ENCODE data around the gene JAZF1. TPM values are rescaled to one million over a fixed set of nuclear protein-coding genes. Genes with fewer than 3 reads are reported as not detected.

JAZF1 gene
- total RNA-seq, 1 donor from 2014 or later, result 2.5 TPM

GRCh38 chr7:28166982-28167715, 13.4 kb downstream of the JAZF1 start:
- intact Hi-C loops (cut with micrococcal nuclease), result no loop called here

- intact Hi-C loops (cut with micrococcal nuclease), result no loop called here
These were observed 14.3 kb downstream of the JAZF1 start for GRCh38 chr7:28165961-28166955.

- intact Hi-C loops (cut with micrococcal nuclease), result no loop called here
These were observed 15.3 kb downstream of the JAZF1 start for GRCh38 chr7:28165261-28165660.

- intact Hi-C loops (cut with micrococcal nuclease), result no loop called here
These were observed 16.6 kb downstream of the JAZF1 start for GRCh38 chr7:28163949-28164348.

GRCh38 chr7:28161331-28161730, 19.3 kb downstream of the JAZF1 start:
- intact Hi-C loops (cut with micrococcal nuclease), result no loop called here

GRCh38 chr7:28160551-28160991, 20.0 kb downstream of the JAZF1 start:
- intact Hi-C loops (cut with micrococcal nuclease), result no loop called here

- intact Hi-C loops (cut with micrococcal nuclease), result no loop called here
These were observed 22.7 kb downstream of the JAZF1 start for GRCh38 chr7:28157831-28158416.

GRCh38 chr7:28157076-28157745, 23.4 kb downstream of the JAZF1 start:
- intact Hi-C loops (cut with micrococcal nuclease), result no loop called here

GRCh38 chr7:28156401-28156800, 24.2 kb downstream of the JAZF1 start:
- intact Hi-C loops (cut with micrococcal nuclease), result no loop called here

- intact Hi-C loops (cut with micrococcal nuclease), result no loop called here
These were observed 24.6 kb downstream of the JAZF1 start for GRCh38 chr7:28155964-28156363.

- intact Hi-C loops (cut with micrococcal nuclease), result no loop called here
These were observed 25.5 kb downstream of the JAZF1 start for GRCh38 chr7:28155019-28155660.

GRCh38 chr7:28152594-28152993, 28.0 kb downstream of the JAZF1 start:
- intact Hi-C loops (cut with micrococcal nuclease), result no loop called here

- intact Hi-C loops (cut with micrococcal nuclease), result no loop called here
These were observed 28.6 kb downstream of the JAZF1 start for GRCh38 chr7:28151965-28152364.

GRCh38 chr7:28149291-28150101, 31.1 kb downstream of the JAZF1 start:
- intact Hi-C loops (cut with micrococcal nuclease), result no loop called here

GRCh38 chr7:28145931-28146330, 34.7 kb downstream of the JAZF1 start:
- intact Hi-C loops (cut with micrococcal nuclease), result no loop called here

GRCh38 chr7:28145090-28145626, 35.4 kb downstream of the JAZF1 start:
- intact Hi-C loops (cut with micrococcal nuclease), result no loop called here

- intact Hi-C loops (cut with micrococcal nuclease), result no loop called here
These were observed 36.3 kb downstream of the JAZF1 start for GRCh38 chr7:28144266-28144665.

- intact Hi-C loops (cut with micrococcal nuclease), result no loop called here
These were observed 37.9 kb downstream of the JAZF1 start for GRCh38 chr7:28142650-28143049.

GRCh38 chr7:28140979-28141378, 39.6 kb downstream of the JAZF1 start:
- intact Hi-C loops (cut with micrococcal nuclease), result no loop called here

- intact Hi-C loops (cut with micrococcal nuclease), result no loop called here
These were observed 41.8 kb downstream of the JAZF1 start for GRCh38 chr7:28138837-28139236.
